K562 (cell line): ENCODE measurements around the gene PYDC1. TPM values are rescaled to one million over a fixed set of nuclear protein-coding genes. Genes with fewer than 3 reads are reported as not detected.

Experiments used
- ATAC-seq: fragments of 200-7000 bp; cut with Tn5 transposase; 3 replicates; pipeline ENCODE4 v1.9.1; 2020; ENCODE audit warnings: moderate library complexity
- BruUV-seq: library from RNA; stranded (reverse); fragments of 400-500 nt; replicated peaks from 2 replicates; lab custom pipeline; 2021; lab: Mats Ljungman, UMichigan
- CTCF ChIA-PET: fragments of 300-600 bp; formaldehyde crosslinking; extraction: SDS; loops from one replicate; lab custom pipeline; 2021; ENCODE audit warnings: low intra/inter-chr PET ratio; lab: Yijun Ruan, JAX
- POLR2A ChIA-PET: fragments of 300-600, 350-650 bp; sonication (Branson Sonifier 250); formaldehyde crosslinking; extraction: SDS; loops from one replicate; lab custom pipeline; 2021; ENCODE audit warnings: antibody characterized with exemption, inconsistent platforms; lab: Yijun Ruan, JAX
- DNase-seq, 4 experiments: peaks; one replicate each; pipeline versions ENCODE4 v3.0.0 to v3.0.0-alpha.2; 2011 to 2018; ENCODE audit warnings: low spot score in 3 of 4, mixed read lengths in 3 of 4; ENCODE audit errors: extremely low read depth in 1 of 4
- FAIRE-seq: peaks from 2 replicates; lab custom pipeline; 2011; peaks lifted over from hg19 to GRCh38; lab: Jason Lieb, UNC
- H2AFZ ChIP-seq: 2 replicates; pipeline ENCODE4 v1.6.0; 2011; ENCODE audit warnings: low read depth, low read length, control low read depth, inconsistent platforms
- H3K27ac ChIP-seq: fragments of 200-600 bp; 3 replicates; pipeline ENCODE4 v1.8.0; 2011; ENCODE audit warnings: low read depth, mild to moderate bottlenecking, control low read depth, inconsistent platforms, low read length, moderate library complexity, mixed read lengths; ENCODE audit errors: extremely low read depth
- H3K27me3 ChIP-seq, 2 experiments: fragments of 300-600 bp in 1 of 2; 2 replicates in 1 of 2; 3 replicates in 1 of 2; pipeline versions ENCODE4 v1.6.0 to v1.8.0; 2011; ENCODE audit warnings: inconsistent platforms in 2 of 2, low read length in 2 of 2, mild to moderate bottlenecking in 1 of 2, mixed read lengths in 1 of 2, moderate library complexity in 1 of 2; ENCODE audit not compliant: control insufficient read depth in 2 of 2, insufficient read depth in 2 of 2
- H3K36me3 ChIP-seq: fragments of 300-600 bp; 3 replicates; pipeline ENCODE4 v1.8.0; 2011; ENCODE audit warnings: mild to moderate bottlenecking, low read length, inconsistent platforms; ENCODE audit not compliant: control insufficient read depth, insufficient read depth
- H3K4me1 ChIP-seq, 2 experiments: fragments of 200-600 bp in 1 of 2; replicated peaks in 1 of 2; 2 replicates in 1 of 2; 3 replicates in 1 of 2; pipeline versions ENCODE4 v1.5.1 to v1.8.0; 2011; ENCODE audit warnings: inconsistent platforms in 2 of 2, low read length in 2 of 2, mild to moderate bottlenecking in 1 of 2, mixed read lengths in 1 of 2, moderate library complexity in 1 of 2; ENCODE audit not compliant: control insufficient read depth in 2 of 2, insufficient read depth in 2 of 2
- H3K4me2 ChIP-seq: 2 replicates; pipeline ENCODE4 v1.6.1; 2011; ENCODE audit warnings: low read length, control low read depth, inconsistent platforms, mixed read lengths; ENCODE audit not compliant: insufficient read depth
- H3K4me3 ChIP-seq: fragments of 200-600 bp; sonication (generic), shearing (Covaris generic); 2 replicates; pipeline ENCODE4 v1.5.1; 2016; ENCODE audit warnings: control low read depth, inconsistent platforms
- H3K79me2 ChIP-seq: fragments of 200-600 bp; 3 replicates; pipeline ENCODE4 v1.8.0; 2011; ENCODE audit warnings: low read length, inconsistent platforms; ENCODE audit not compliant: control insufficient read depth, insufficient read depth
- H3K9ac ChIP-seq, 2 experiments: 2 replicates each; pipeline versions ENCODE4 v1.6.0 to v1.6.1; 2011; ENCODE audit warnings: low read depth in 2 of 2, low read length in 2 of 2, control low read depth in 1 of 2, inconsistent platforms in 1 of 2, mild to moderate bottlenecking in 1 of 2, mixed read lengths in 1 of 2; ENCODE audit not compliant: insufficient read depth in 1 of 2
- H3K9me1 ChIP-seq: one replicate; pipeline ENCODE4 v1.6.0; 2011; ENCODE audit warnings: inconsistent platforms, mild to moderate bottlenecking, low read length, moderate library complexity; ENCODE audit not compliant: control insufficient read depth, insufficient read depth
- H3K9me3 ChIP-seq: replicated peaks from 2 replicates; pipeline ENCODE4 v1.5.1; 2011; ENCODE audit warnings: low read depth, low read length, inconsistent platforms; ENCODE audit not compliant: control insufficient read depth, insufficient read depth
- H4K20me1 ChIP-seq: replicated peaks from 2 replicates; pipeline ENCODE4 v1.6.1; 2011; ENCODE audit warnings: low read length, inconsistent platforms, mixed read lengths; ENCODE audit not compliant: control insufficient read depth, insufficient read depth
- CTBP1 ChIP-seq: fragments of 450-650 bp; IDR thresholded peaks from 2 replicates; pipeline ENCODE4 v1.6.1; 2016; ENCODE audit warnings: borderline replicate concordance
- HINFP ChIP-seq: fragments of 450-650 bp; conservative IDR thresholded peaks from 2 replicates; pipeline ENCODE4 v1.6.1; 2016; ENCODE audit warnings: missing genetic modification characterization, low read depth, mild to moderate bottlenecking, control low read depth, missing compliant biosample characterization
- POLR2G ChIP-seq: fragments of 200-400 bp; formaldehyde crosslinking; IDR thresholded peaks from 2 replicates; pipeline ENCODE4 v1.6.1; 2017; ENCODE audit warnings: low read depth, mild to moderate bottlenecking, antibody characterized with exemption, low read length, moderate library complexity
- SMAD4 ChIP-seq: fragments of 250-450 bp; sonication (Bioruptor Pico); conservative IDR thresholded peaks from 2 replicates; pipeline ENCODE4 v1.8.0; 2021; ENCODE audit warnings: inconsistent platforms, mild to moderate bottlenecking, moderate library complexity
- TFAP4 ChIP-seq: sonication (generic); formaldehyde crosslinking; IDR thresholded peaks from 2 replicates; pipeline ENCODE4 v1.8.0; 2022; ENCODE audit warnings: missing genetic modification reagents, mild to moderate bottlenecking, moderate library complexity, borderline replicate concordance
- ZNF3 ChIP-seq: fragments of 250-450 bp; sonication (Bioruptor Pico); IDR thresholded peaks from 2 replicates; pipeline ENCODE4 v1.5.0; 2021; ENCODE audit warnings: mild to moderate bottlenecking, moderate library complexity
- WGBS: fragments of 100-300 bp; shearing (Covaris generic); methylation state at CpG from one replicate; pipeline ENCODE4 v1.1.6; 2016; ENCODE audit warnings: low coverage, mixed read lengths; ENCODE audit not compliant: insufficient coverage; ENCODE audit errors: missing lambda C conversion rate; 5-methylcytosine and 5-hydroxymethylcytosine counted together
- in situ Hi-C: fragments of 300-500 bp; cut with MboI; formaldehyde crosslinking; loops from 4 replicates; pipeline ENCODE4 v1.15.0; 2018; ENCODE audit warnings: inconsistent platforms, mixed read lengths
- intact Hi-C: fragments of 100-400 bp; cut with micrococcal nuclease; formaldehyde crosslinking; loops from 2 replicates; pipeline ENCODE4 v1.14.2; 2022
- polyA plus RNA-seq, 8 experiments: library from polyadenylated mRNA; depleted of rRNA in 4 of 8; stranded (reverse) in 5 of 8; unstranded in 3 of 8; fragments of >200 nt; fragmentation: Nextera tagmentation in 2 of 8; fragmentation: Illumina TruSeq in 1 of 8; extraction: Ambion mirVana in 2 of 8; extraction: Trizol in 1 of 8; gene quantifications; 2 replicates each; pipeline versions ENCODE4 v1.2.1 to v1.2.3, GENCODE V29; 2011 to 2014; ENCODE audit warnings: inconsistent platforms in 1 of 8, missing spikeins in 1 of 8
- total RNA-seq, 7 experiments: library from RNA; depleted of rRNA in 6 of 7; stranded (reverse); fragments of >200 nt in 6 of 7; fragmentation: Illumina TruSeq in 2 of 7; extraction: Trizol in 2 of 7; gene quantifications; 2 replicates each; pipeline versions ENCODE4 v1.2.1 to v1.2.3, GENCODE V29; 2011 to 2021; ENCODE audit warnings: low replicate concordance in 1 of 7
- TF ChIP-seq, protein P1 (sequence below): sonication (generic); formaldehyde crosslinking; IDR thresholded peaks from 2 replicates; pipeline ENCODE4 v1.8.1; 2023; ENCODE audit warnings: mild to moderate bottlenecking, missing genetic modification reagents
- TF ChIP-seq, protein P2 (sequence below), 2 experiments: IDR thresholded peaks; 2 replicates each; pipeline ENCODE4 v1.6.1; 2011; ENCODE audit warnings: borderline replicate concordance in 1 of 2, control low read depth in 1 of 2, low read depth in 1 of 2, low read length in 1 of 2, mild to moderate bottlenecking in 1 of 2, mixed read lengths in 1 of 2, moderate library complexity in 1 of 2; ENCODE audit not compliant: insufficient read depth in 1 of 2, insufficient read length in 1 of 2, poor library complexity in 1 of 2, severe bottlenecking in 1 of 2; ENCODE audit errors: extremely low read depth in 1 of 2

PYDC1 gene
- total and polyA plus RNA-seq, 9 of the 15 experiments (the other 6 are each of a cell fraction or from before 2014, with no cell fraction given), result not detected

GRCh38 chr16:31202414-31203375 is 14.2 kb downstream of the PYDC1 start, which contains the start of gene PYCARD:
Gene PYCARD (minus strand): TSS chr16:31202760. CDS start chr16:31202690, 70 bp downstream.
- peaks cover 20 to 33% of the 10 kb centered on the region in 2 experiments for H3K4me1 ChIP-seq
- no peaks in the 10 kb centered on the region for H3K79me2 ChIP-seq
- H4K20me1 ChIP-seq, result peaks cover 15% of the 10 kb centered on the region
- intact Hi-C loops, result loop anchor here (5.0 to 10.0 kb wide), 2 partner anchors 180 to 662 kb away; no protein-coding TSS in a partner anchor
- WGBS, result 38% methylated on average over 46 of the region's 69 CpGs
- H3K9me1 ChIP-seq, result no peaks in the 10 kb centered on the region
- H3K27me3 ChIP-seq, result peaks cover 0 to 6% of the 10 kb centered on the region in 2 experiments; a peak in 2 of 5 replicates
- H3K36me3 ChIP-seq, result peaks cover 6% of the 10 kb centered on the region; the same call in 2 of the 3 replicates
- ATAC-seq (peak; percentile 22), DNase-seq (peak; percentile 41 to 59 (median 57)), FAIRE-seq (no peak)
- no TSS peak for BruUV-seq
- in situ Hi-C loops, result loop anchor here (5.0 kb wide), 1 partner anchor 90 kb away; no protein-coding TSS in a partner anchor
- no peaks in the 10 kb centered on the region for H3K9me3 ChIP-seq
- ChIA-PET CTCF (no interaction called here), POLR2A (interaction anchor here (0.6 to 3.1 kb wide), 13 partner anchors 8 to 200 kb away, joined by 3 to 18 read pairs (median 4); partner anchors contain the start of genes FUS, PYDC1 and TRIM72)
- no peak within 1 kb of the TSS; the same call in 2 of the 3 replicates for H3K27ac ChIP-seq
- H3K4me2 ChIP-seq, result peak within 1 kb of the TSS; percentile 77
- H3K9ac ChIP-seq, result peak within 1 kb of the TSS; percentile 13 to 91; a peak in 3 of 4 replicates
- peak within 1 kb of the TSS; percentile 45 for H3K4me3 ChIP-seq
- H2AFZ ChIP-seq, result peak within 1 kb of the TSS; percentile 84
- TF ChIP-seq CTBP1 (0 out of 2 replicates have a peak, but pooled peaks have one; percentile 21), SMAD4 (CRISPR knock-in tag) (0 out of 2 replicates have a peak, but pooled peaks have one; percentile 13), POLR2G (peak; percentile 44), ZNF3 (no peak), HINFP (tag) (peak; percentile 81), TFAP4 (0 out of 2 replicates have a peak, but pooled peaks have one; percentile 7)
- TF ChIP-seq, protein P1, sequence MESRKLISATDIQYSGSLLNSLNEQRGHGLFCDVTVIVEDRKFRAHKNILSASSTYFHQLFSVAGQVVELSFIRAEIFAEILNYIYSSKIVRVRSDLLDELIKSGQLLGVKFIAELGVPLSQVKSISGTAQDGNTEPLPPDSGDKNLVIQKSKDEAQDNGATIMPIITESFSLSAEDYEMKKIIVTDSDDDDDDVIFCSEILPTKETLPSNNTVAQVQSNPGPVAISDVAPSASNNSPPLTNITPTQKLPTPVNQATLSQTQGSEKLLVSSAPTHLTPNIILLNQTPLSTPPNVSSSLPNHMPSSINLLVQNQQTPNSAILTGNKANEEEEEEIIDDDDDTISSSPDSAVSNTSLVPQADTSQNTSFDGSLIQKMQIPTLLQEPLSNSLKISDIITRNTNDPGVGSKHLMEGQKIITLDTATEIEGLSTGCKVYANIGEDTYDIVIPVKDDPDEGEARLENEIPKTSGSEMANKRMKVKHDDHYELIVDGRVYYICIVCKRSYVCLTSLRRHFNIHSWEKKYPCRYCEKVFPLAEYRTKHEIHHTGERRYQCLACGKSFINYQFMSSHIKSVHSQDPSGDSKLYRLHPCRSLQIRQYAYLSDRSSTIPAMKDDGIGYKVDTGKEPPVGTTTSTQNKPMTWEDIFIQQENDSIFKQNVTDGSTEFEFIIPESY (CRISPR knock-in tag), result peak; percentile 12; the same call in 1 of the 2 replicates
- TF ChIP-seq, protein P2, sequence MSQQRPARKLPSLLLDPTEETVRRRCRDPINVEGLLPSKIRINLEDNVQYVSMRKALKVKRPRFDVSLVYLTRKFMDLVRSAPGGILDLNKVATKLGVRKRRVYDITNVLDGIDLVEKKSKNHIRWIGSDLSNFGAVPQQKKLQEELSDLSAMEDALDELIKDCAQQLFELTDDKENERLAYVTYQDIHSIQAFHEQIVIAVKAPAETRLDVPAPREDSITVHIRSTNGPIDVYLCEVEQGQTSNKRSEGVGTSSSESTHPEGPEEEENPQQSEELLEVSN (IDR thresholded peaks at IDR 0.05; ENCODE audit: borderline replicate concordance in 1 of 2, extremely low read depth in 1 of 2, insufficient read depth in 1 of 2, insufficient read length in 1 of 2, low read depth in 1 of 2, low read length in 1 of 2, poor library complexity in 1 of 2, severe bottlenecking in 1 of 2), result peak; percentile 21 to 39
